ENCODE data around the gene RPL28. TPM values are rescaled to one million over a fixed set of nuclear protein-coding genes. Genes with fewer than 3 reads are reported as not detected.
"Not testable (repeated sequence)": the region's sequence is repeated elsewhere in the genome, so short reads cannot be mapped to it uniquely, and the experiment has no call there.

Gene RPL28
- total RNA-seq, 1 experiment from 2014 or later, result 543 TPM

- H3K4me1 ChIP-seq (replicated peaks); H3K4me3 ChIP-seq; H3K36me3 ChIP-seq; H3K27ac ChIP-seq; H3K9me3 ChIP-seq (replicated peaks); DNase-seq (ENCODE audit: low read depth in 1 of 2, low spot score in 2 of 2): not testable (repeated sequence)
- H3K27me3 ChIP-seq (replicated peaks), result peaks cover 25% of the 10 kb centered on the region
These were observed 35.5 kb downstream of the RPL28 start for GRCh38 chr19:55421281-55421680.

- Histone ChIP-seq H3K4me1 (replicated peaks) (no peaks in the 10 kb centered on the region), H3K36me3 (no peaks in the 10 kb centered on the region), H3K27ac (no peak overlapping the region), H3K27me3 (replicated peaks) (peaks cover 25% of the 10 kb centered on the region), H3K9me3 (replicated peaks) (no peaks in the 10 kb centered on the region), H3K4me3 (no peak overlapping the region)
- no peak for DNase-seq (ENCODE audit: low read depth in 1 of 2, low spot score in 2 of 2)
These were observed 37.7 kb downstream of the RPL28 start for GRCh38 chr19:55423225-55424005.

GRCh38 chr19:55424518-55424917, 38.8 kb downstream of the RPL28 start:
- Histone ChIP-seq H3K36me3 (no peaks in the 10 kb centered on the region), H3K4me1 (replicated peaks) (no peaks in the 10 kb centered on the region), H3K4me3 (no peak overlapping the region), H3K27ac (no peak overlapping the region), H3K9me3 (replicated peaks) (no peaks in the 10 kb centered on the region), H3K27me3 (replicated peaks) (peaks cover 25% of the 10 kb centered on the region)
- no peak for DNase-seq (ENCODE audit: low read depth in 1 of 2, low spot score in 2 of 2)

- Histone ChIP-seq H3K9me3 (replicated peaks) (no peaks in the 10 kb centered on the region), H3K36me3 (no peaks in the 10 kb centered on the region), H3K4me1 (replicated peaks) (no peaks in the 10 kb centered on the region), H3K4me3 (no peak overlapping the region), H3K27me3 (replicated peaks) (peaks cover 20% of the 10 kb centered on the region), H3K27ac (no peak overlapping the region)
- DNase-seq (ENCODE audit: low read depth in 1 of 2, low spot score in 2 of 2), result no peak
These were observed 40.3 kb downstream of the RPL28 start for GRCh38 chr19:55426042-55426441.

- Histone ChIP-seq H3K27me3 (replicated peaks) (peaks cover 10% of the 10 kb centered on the region; the same call in 1 of the 2 replicates), H3K36me3 (no peaks in the 10 kb centered on the region), H3K27ac (no peak overlapping the region), H3K4me1 (replicated peaks) (no peaks in the 10 kb centered on the region), H3K4me3 (no peak overlapping the region), H3K9me3 (replicated peaks) (peaks cover 5% of the 10 kb centered on the region; the same call in 1 of the 2 replicates)
- DNase-seq (ENCODE audit: low read depth in 1 of 2, low spot score in 2 of 2), result no peak
These were observed 45.5 kb downstream of the RPL28 start for GRCh38 chr19:55431183-55431582.

GRCh38 chr19:55432241-55432959, 46.7 kb downstream of the RPL28 start:
- DNase-seq (ENCODE audit: low read depth in 1 of 2, low spot score in 2 of 2), result no peak
- no peak overlapping the region for H3K27ac ChIP-seq
- no peak overlapping the region for H3K4me3 ChIP-seq
- H3K4me1 ChIP-seq (replicated peaks), result no peaks in the 10 kb centered on the region
- H3K36me3 ChIP-seq, result no peaks in the 10 kb centered on the region
- peaks cover 10% of the 10 kb centered on the region; the same call in 1 of the 2 replicates for H3K27me3 ChIP-seq (replicated peaks)
- peaks cover 5% of the 10 kb centered on the region; the same call in 1 of the 2 replicates for H3K9me3 ChIP-seq (replicated peaks)

GRCh38 chr19:55433292-55433691, 47.6 kb downstream of the RPL28 start:
- no peaks in the 10 kb centered on the region for H3K36me3 ChIP-seq
- no peak for DNase-seq (ENCODE audit: low read depth in 1 of 2, low spot score in 2 of 2)
- no peak overlapping the region for H3K4me3 ChIP-seq

GRCh38 chr19:55434356-55434919, 48.7 kb downstream of the RPL28 start:
- DNase-seq (ENCODE audit: low read depth in 1 of 2, low spot score in 2 of 2), result no peak
- Histone ChIP-seq H3K4me1 (replicated peaks) (no peaks in the 10 kb centered on the region), H3K9me3 (replicated peaks) (peaks cover 5% of the 10 kb centered on the region; the same call in 1 of the 2 replicates), H3K27ac (no peak overlapping the region), H3K4me3 (no peak overlapping the region), H3K36me3 (no peaks in the 10 kb centered on the region), H3K27me3 (replicated peaks) (peaks cover 13% of the 10 kb centered on the region; the same call in 1 of the 2 replicates)

More at GRCh38 chr19:55433292-55433691, 47.6 kb downstream of the RPL28 start:
- H3K4me1 ChIP-seq (replicated peaks), result no peaks in the 10 kb centered on the region
- H3K9me3 ChIP-seq (replicated peaks), result peaks cover 5% of the 10 kb centered on the region; the same call in 1 of the 2 replicates
- no peak overlapping the region for H3K27ac ChIP-seq
- peaks cover 10% of the 10 kb centered on the region; the same call in 1 of the 2 replicates for H3K27me3 ChIP-seq (replicated peaks)

GRCh38 chr19:55435020-55435419, 49.3 kb downstream of the RPL28 start:
- peaks cover 5% of the 10 kb centered on the region; the same call in 1 of the 2 replicates for H3K9me3 ChIP-seq (replicated peaks)
- H3K36me3 ChIP-seq, result no peaks in the 10 kb centered on the region
- H3K27ac ChIP-seq, result no peak overlapping the region
- DNase-seq (ENCODE audit: low read depth in 1 of 2, low spot score in 2 of 2), result no peak
- no peak overlapping the region for H3K4me3 ChIP-seq
- no peaks in the 10 kb centered on the region for H3K4me1 ChIP-seq (replicated peaks)
- H3K27me3 ChIP-seq (replicated peaks), result peaks cover 15% of the 10 kb centered on the region

GRCh38 chr19:55436847-55437246, 51.1 kb downstream of the RPL28 start:
- H3K4me3 ChIP-seq, result no peak overlapping the region
- peaks cover 7% of the 10 kb centered on the region; the same call in 1 of the 2 replicates for H3K4me1 ChIP-seq (replicated peaks)

GRCh38 chr19:55437410-55437809, 51.7 kb downstream of the RPL28 start:
- H3K27me3 ChIP-seq (replicated peaks), result peaks cover 36% of the 10 kb centered on the region
- peaks cover 6% of the 10 kb centered on the region for H3K9me3 ChIP-seq (replicated peaks)
- peak in 1 of 2 experiments; percentile 53 for DNase-seq (ENCODE audit: low read depth in 1 of 2, low spot score in 2 of 2)
- no peak overlapping the region for H3K27ac ChIP-seq
- no peaks in the 10 kb centered on the region for H3K36me3 ChIP-seq
- no peak overlapping the region for H3K4me3 ChIP-seq
- peaks cover 7% of the 10 kb centered on the region; the same call in 1 of the 2 replicates for H3K4me1 ChIP-seq (replicated peaks)

More at GRCh38 chr19:55436847-55437246, 51.1 kb downstream of the RPL28 start:
- no peaks in the 10 kb centered on the region for H3K36me3 ChIP-seq
- H3K27ac ChIP-seq, result no peak overlapping the region
- DNase-seq (ENCODE audit: low read depth in 1 of 2, low spot score in 2 of 2), result no peak
- peaks cover 33% of the 10 kb centered on the region for H3K27me3 ChIP-seq (replicated peaks)
- H3K9me3 ChIP-seq (replicated peaks), result peaks cover 10% of the 10 kb centered on the region

GRCh38 chr19:55439052-55439451, 53.3 kb downstream of the RPL28 start:
- no peaks in the 10 kb centered on the region for H3K36me3 ChIP-seq
- H3K4me3 ChIP-seq, result no peak overlapping the region
- H3K27me3 ChIP-seq (replicated peaks), result peaks cover 39% of the 10 kb centered on the region
- H3K9me3 ChIP-seq (replicated peaks), result peaks cover 5% of the 10 kb centered on the region; the same call in 1 of the 2 replicates
- DNase-seq (ENCODE audit: low read depth in 1 of 2, low spot score in 2 of 2), result no peak
- H3K4me1 ChIP-seq (replicated peaks), result peaks cover 7% of the 10 kb centered on the region; the same call in 1 of the 2 replicates
- no peak overlapping the region for H3K27ac ChIP-seq

GRCh38 chr19:55440411-55441105, 54.8 kb downstream of the RPL28 start:
- no peak overlapping the region for H3K4me3 ChIP-seq
- H3K9me3 ChIP-seq (replicated peaks), result peaks cover 5% of the 10 kb centered on the region; the same call in 1 of the 2 replicates
- H3K36me3 ChIP-seq, result no peaks in the 10 kb centered on the region
- H3K4me1 ChIP-seq (replicated peaks), result peaks cover 7% of the 10 kb centered on the region; the same call in 1 of the 2 replicates
- H3K27ac ChIP-seq, result no peak overlapping the region
- no peak for DNase-seq (ENCODE audit: low read depth in 1 of 2, low spot score in 2 of 2)
- peaks cover 51% of the 10 kb centered on the region for H3K27me3 ChIP-seq (replicated peaks)
